HG03175 (cell line): ENCODE data around the gene ZNF792.
"Not testable (repeated sequence)": the region's sequence is repeated elsewhere in the genome, so short reads cannot be mapped to it uniquely, and the experiment has no call there.

Source experiments
- ATAC-seq: cut with Tn5 transposase; IDR thresholded peaks from one replicate; pipeline ENCODE4 v1.9.1; 2021; ENCODE audit warnings: mild to moderate bottlenecking, moderate library complexity; ENCODE audit not compliant: unreplicated experiment

ZNF792 gene

GRCh38 chr19:34972163-34972705 is 8.2 kb upstream of the ZNF792 start:
- ATAC-seq, result no peak

- ATAC-seq, result not testable (repeated sequence)
Measured at GRCh38 chr19:34970185-34970780, 6.3 kb upstream of the ZNF792 start.

GRCh38 chr19:34969721-34970120 is 5.7 kb upstream of the ZNF792 start:
- ATAC-seq, result no peak

GRCh38 chr19:34967551-34967950 is 3.5 kb upstream of the ZNF792 start:
- no peak for ATAC-seq

- not testable (repeated sequence) for ATAC-seq
Measured at GRCh38 chr19:34965505-34965904, 1.5 kb upstream of the ZNF792 start.

- ATAC-seq, result no peak
Measured at GRCh38 chr19:34964598-34964997, 569 bp upstream of the ZNF792 start.

GRCh38 chr19:34962687-34963572 is 1.1 kb downstream of the ZNF792 start:
- ATAC-seq, result no peak

- no peak for ATAC-seq
Measured at GRCh38 chr19:34961775-34962686, 2.0 kb downstream of the ZNF792 start.

GRCh38 chr19:34960940-34961679 is 2.9 kb downstream of the ZNF792 start:
- ATAC-seq, result no peak

- no peak for ATAC-seq
Measured at GRCh38 chr19:34960103-34960805, 3.8 kb downstream of the ZNF792 start.

GRCh38 chr19:34959021-34959420 is 5.0 kb downstream of the ZNF792 start:
- ATAC-seq, result no peak

GRCh38 chr19:34957830-34958751 is 5.9 kb downstream of the ZNF792 start:
- no peak for ATAC-seq

- no peak for ATAC-seq
Measured at GRCh38 chr19:34953092-34953491, 10.9 kb downstream of the ZNF792 start.

- ATAC-seq, result no peak
Measured at GRCh38 chr19:34943861-34944573, 20.0 kb downstream of the ZNF792 start.

- ATAC-seq, result no peak
Measured at GRCh38 chr19:34938886-34939285, 25.1 kb downstream of the ZNF792 start.

GRCh38 chr19:34936184-34936583 is 27.8 kb downstream of the ZNF792 start:
- no peak for ATAC-seq

- no peak for ATAC-seq
Measured at GRCh38 chr19:34932494-34932893, 31.5 kb downstream of the ZNF792 start.
